Naive thymus-derived CD4-positive, alpha-beta T cell (primary cell): ENCODE data around the gene TEPSIN. TPM values are rescaled to one million over a fixed set of nuclear protein-coding genes. Genes with fewer than 3 reads are reported as not detected.
A peak's percentile ranks its signal among the peaks of the same experiment; 100 is the strongest.
"Not testable (repeated sequence)": the region's sequence is repeated elsewhere in the genome, so short reads cannot be mapped to it uniquely, and the experiment has no call there.

ENCODE experiments used
- ATAC-seq: fragments of 150-1000 bp; cut with Tn5 transposase; 2 replicates; pipeline ENCODE4 v1.10.0; 2021; ENCODE audit warnings: mild to moderate bottlenecking, moderate library complexity
- CTCF ChIA-PET: fragments of 350-600 bp; sonication (Branson Sonifier 250); formaldehyde crosslinking; loops from one replicate; lab custom pipeline; 2021; ENCODE audit warnings: antibody characterized with exemption; lab: Charles Lee
- POLR2A ChIA-PET: fragments of 350-600 bp; sonication (Branson Sonifier 250); formaldehyde crosslinking; loops from one replicate; lab custom pipeline; 2021; ENCODE audit warnings: antibody characterized with exemption, inconsistent platforms; lab: Charles Lee
- DNase-seq, 9 donors: peaks; one replicate each; pipeline versions ENCODE4 v3.0.0 to v3.0.0-alpha.2; 2020 to 2022; ENCODE audit warnings: mixed read lengths in 1 of 9
- H3K27ac ChIP-seq: one replicate; pipeline ENCODE4 v1.7.0; 2013; ENCODE audit warnings: mild to moderate bottlenecking, low read depth, low read length, moderate library complexity
- H3K27me3 ChIP-seq, 2 donors: one replicate each; pipeline ENCODE4 v1.7.0; 2013; ENCODE audit warnings: low read length in 2 of 2, mild to moderate bottlenecking in 2 of 2, moderate library complexity in 2 of 2; ENCODE audit not compliant: control insufficient read depth in 2 of 2, insufficient read depth in 2 of 2
- H3K36me3 ChIP-seq, 3 experiments: 1 replicate in 2 of 3; 2 replicates in 1 of 3; pipeline ENCODE4 v1.7.0; 2013; ENCODE audit warnings: low read length in 3 of 3, mild to moderate bottlenecking in 3 of 3, moderate library complexity in 1 of 3; ENCODE audit not compliant: insufficient read depth in 3 of 3, control insufficient read depth in 2 of 3
- H3K4me1 ChIP-seq, 2 donors: one replicate each; pipeline ENCODE4 v1.7.0; 2013; ENCODE audit warnings: low read length in 2 of 2, mild to moderate bottlenecking in 2 of 2, moderate library complexity in 1 of 2; ENCODE audit not compliant: control insufficient read depth in 2 of 2, insufficient read depth in 2 of 2
- H3K4me3 ChIP-seq: 2 replicates; pipeline ENCODE4 v1.7.0; 2013; ENCODE audit warnings: mild to moderate bottlenecking, low read length
- H3K9me3 ChIP-seq, 3 experiments: 1 replicate in 2 of 3; 2 replicates in 1 of 3; pipeline ENCODE4 v1.7.0; 2013; ENCODE audit warnings: low read length in 3 of 3; ENCODE audit not compliant: control insufficient read depth in 2 of 3
- H3K27ac Mint-ChIP-seq, 9 donors: one replicate each; pipeline ENCODE4 v1.8.0; 2020 to 2022; ENCODE audit warnings: mixed read lengths in 9 of 9, mild to moderate bottlenecking in 8 of 9, moderate library complexity in 5 of 9, inconsistent platforms in 2 of 9
- H3K27me3 Mint-ChIP-seq, 5 donors: one replicate each; pipeline ENCODE4 v1.8.0; 2021 to 2022; ENCODE audit warnings: mixed read lengths in 5 of 5, mild to moderate bottlenecking in 1 of 5
- H3K36me3 Mint-ChIP-seq, 5 donors: one replicate each; pipeline ENCODE4 v1.8.0; 2020 to 2022; ENCODE audit warnings: mixed read lengths in 5 of 5, mild to moderate bottlenecking in 3 of 5, inconsistent platforms in 1 of 5
- H3K4me1 Mint-ChIP-seq, 7 donors: one replicate each; pipeline ENCODE4 v1.8.0; 2020 to 2022; ENCODE audit warnings: mixed read lengths in 7 of 7, mild to moderate bottlenecking in 3 of 7, inconsistent platforms in 1 of 7
- H3K4me3 Mint-ChIP-seq, 10 donors: one replicate each; pipeline ENCODE4 v1.8.0; 2020 to 2022; ENCODE audit warnings: mild to moderate bottlenecking in 10 of 10, mixed read lengths in 10 of 10, moderate library complexity in 6 of 10, inconsistent platforms in 2 of 10
- H3K9me3 Mint-ChIP-seq, 11 donors: one replicate each; pipeline ENCODE4 v1.8.0; 2020 to 2022; ENCODE audit warnings: mixed read lengths in 11 of 11, mild to moderate bottlenecking in 4 of 11, inconsistent platforms in 1 of 11, moderate library complexity in 1 of 11
- intact Hi-C, 2 donors: fragments of 100-400 bp; cut with micrococcal nuclease; formaldehyde crosslinking; loops; one replicate each; pipeline ENCODE4 v1.15.1; 2023
- polyA plus RNA-seq, 2 donors: library from polyadenylated mRNA; unstranded; fragments of 300-500 nt; fragmentation: Illumina TruSeq; gene quantifications; one replicate each; pipeline ENCODE4 v1.2.3, GENCODE V29; 2021
- total RNA-seq, 6 experiments: library from RNA in 5 of 6; stranded (reverse) in 5 of 6; gene quantifications; 1 replicate in 5 of 6; 2 replicates in 1 of 6; pipeline ENCODE4 v1.2.3 and lab custom pipeline; 2021 to 2026

Gene TEPSIN
- total and polyA plus RNA-seq, 7 experiments from 2014 or later = 3.2 to 115 (median 87.9) TPM

DNA sequence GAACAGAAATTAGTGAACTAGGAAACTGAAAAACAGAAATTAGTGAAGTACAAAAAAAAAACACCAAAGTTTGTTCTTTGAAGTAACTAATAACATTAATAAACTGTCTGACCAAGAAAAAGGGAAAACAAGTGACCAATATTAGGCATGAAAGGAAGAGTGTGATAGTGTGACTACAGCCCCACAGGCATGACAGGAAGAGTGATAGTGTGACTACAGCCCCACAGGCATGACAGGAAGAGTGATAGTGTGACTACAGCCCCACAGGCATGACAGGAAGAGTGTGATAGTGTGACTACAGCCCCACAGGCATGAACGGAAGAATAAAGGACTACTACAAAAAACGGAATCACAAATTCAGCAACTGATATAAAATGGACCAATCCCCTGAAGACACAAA is 11.2 kb downstream of the TEPSIN start:
- H3K9me3 Mint-ChIP-seq, H3K27ac ChIP-seq, H3K9me3 ChIP-seq, H3K27me3 ChIP-seq, H3K27me3 Mint-ChIP-seq, ATAC-seq, H3K27ac Mint-ChIP-seq, H3K4me3 Mint-ChIP-seq, CTCF ChIA-PET, H3K4me1 ChIP-seq, POLR2A ChIA-PET, H3K4me3 ChIP-seq, DNase-seq: not testable (repeated sequence)
- H3K4me1 Mint-ChIP-seq = peaks cover 10 to 28% (median 16%) of the 10 kb centered on the region in 7 donors
- H3K36me3 Mint-ChIP-seq = peaks cover 9 to 21% (median 14%) of the 10 kb centered on the region in 5 donors
- H3K36me3 ChIP-seq = peaks cover 0 to 35% (median 4%) of the 10 kb centered on the region in 3 experiments
- intact Hi-C loops = loop anchor here in 1 of 2 donors (10.0 kb wide), 2 partner anchors 963 to 1083 kb away; partner anchors contain the start of genes EIF4A3 and RNF213

DNA sequence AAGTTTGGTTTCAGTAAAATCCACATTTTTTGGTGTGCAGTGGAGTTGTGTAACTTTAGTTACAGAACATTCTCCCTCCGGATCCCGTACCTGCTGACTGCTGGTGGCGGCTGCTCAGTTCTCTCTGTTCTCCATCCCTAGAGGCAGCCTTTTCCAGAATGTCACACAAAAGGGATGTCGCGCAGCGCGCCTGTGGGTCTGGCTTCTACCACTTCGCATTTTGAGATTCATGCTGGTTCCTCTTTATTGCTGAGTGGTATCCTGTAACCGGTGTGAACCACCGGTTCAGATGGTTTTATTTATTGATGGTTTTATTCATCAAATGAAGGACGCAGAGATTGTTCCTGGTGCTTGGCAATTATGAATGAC is 15.1 kb downstream of the TEPSIN start:
- H3K27me3 ChIP-seq = no peaks in the 10 kb centered on the region
- H3K4me1 Mint-ChIP-seq = peaks cover 13 to 24% (median 21%) of the 10 kb centered on the region in 7 donors
- peak overlapping the region; percentile 52 for H3K4me3 ChIP-seq
- peaks cover 11 to 19% of the 10 kb centered on the region in 2 donors for H3K4me1 ChIP-seq
- ATAC-seq (no peak), DNase-seq (no peak)
- peak overlapping the region; percentile 74 to 89 (median 84) for H3K4me3 Mint-ChIP-seq
- H3K27me3 Mint-ChIP-seq = peaks cover 0 to 8% (median 0%) of the 10 kb centered on the region in 5 donors
- peak overlapping the region; percentile 63 for H3K27ac ChIP-seq
- intact Hi-C loops = loop anchor here (1.0 to 10.0 kb wide), 12 partner anchors 16 to 1186 kb away; partner anchors contain the start of genes NDUFAF8 (in 2 of the 2), RNF213 (in 2 of the 2), TEPSIN (in 2 of the 2) and CCDC40 (in 1 of the 2)
- H3K9me3 ChIP-seq = no peaks in the 10 kb centered on the region
- peak overlapping the region in 8 of 9 donors; percentile 7 to 79 (median 68) for H3K27ac Mint-ChIP-seq
- no peaks in the 10 kb centered on the region for H3K9me3 Mint-ChIP-seq
- peaks cover 0 to 2% (median 0%) of the 10 kb centered on the region in 3 experiments for H3K36me3 ChIP-seq
- ChIA-PET POLR2A (no interaction called here), CTCF (no interaction called here)
- H3K36me3 Mint-ChIP-seq = peaks cover 0 to 10% (median 4%) of the 10 kb centered on the region in 5 donors

DNA sequence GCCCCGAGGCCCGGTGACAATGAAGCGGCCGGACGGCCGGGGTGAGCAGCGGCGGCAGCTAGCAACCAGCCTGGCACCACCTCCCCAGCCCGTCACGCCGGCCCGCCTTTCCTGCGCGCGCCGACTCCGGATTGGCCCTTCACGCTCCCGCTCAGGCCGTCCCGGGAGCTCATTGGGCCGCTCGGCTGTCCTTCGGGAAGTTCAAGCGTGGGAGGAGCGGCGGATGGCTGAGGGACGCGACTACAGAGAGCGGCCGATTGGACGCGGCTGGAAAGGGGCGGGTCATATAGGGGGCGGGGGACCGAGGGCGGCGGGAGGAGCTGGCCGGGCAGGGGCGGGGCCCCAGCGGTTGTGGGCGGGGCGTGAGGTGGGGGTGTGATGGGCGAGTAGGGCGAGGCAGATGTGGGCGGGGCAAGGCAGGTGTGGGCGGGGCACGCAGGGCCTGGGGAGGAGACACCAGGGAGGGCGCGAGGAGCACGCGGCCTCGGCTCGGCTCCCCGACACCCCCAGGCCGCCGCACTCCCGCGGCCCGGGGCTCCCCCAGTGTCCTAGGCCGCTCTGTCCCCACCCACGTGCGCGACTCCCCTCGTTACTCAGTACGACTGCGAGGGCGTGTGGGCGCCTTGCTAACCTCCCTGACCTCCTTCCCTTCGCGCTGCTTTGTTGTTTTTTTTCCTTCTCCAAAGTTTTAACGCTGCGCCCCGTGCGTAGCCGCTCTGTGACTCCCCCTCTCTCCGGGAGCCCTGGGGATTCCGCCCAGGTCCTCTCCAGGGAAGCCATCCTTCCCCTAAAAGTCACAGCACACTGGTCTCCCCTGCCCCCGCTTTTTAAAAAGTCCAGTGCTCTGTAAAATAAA is 15.7 kb downstream of the TEPSIN start, which contains the start of gene CEP131:
Gene CEP131, minus strand, starts transcription at position 60 of the 856 bp plus-strand sequence. CDS start 2,909 bp downstream, outside the sequence.
- H3K4me3 ChIP-seq = peak within 1 kb of the TSS; percentile 60
- Mint-ChIP-seq H3K9me3 (no peaks in the 10 kb centered on the region), H3K27me3 (peaks cover 0 to 8% (median 0%) of the 10 kb centered on the region in 5 donors), H3K27ac (peak within 1 kb of the TSS; percentile 7 to 84 (median 74)), H3K4me1 (peaks cover 13 to 24% (median 20%) of the 10 kb centered on the region in 7 donors), H3K36me3 (peaks cover 0 to 8% (median 4%) of the 10 kb centered on the region in 5 donors), H3K4me3 (peak within 1 kb of the TSS; percentile 74 to 89 (median 86))
- intact Hi-C loops = loop anchor here (1.0 to 10.0 kb wide), 12 partner anchors 16 to 1186 kb away; partner anchors contain the start of genes NDUFAF8 (in 2 of the 2), RNF213 (in 2 of the 2), TEPSIN (in 2 of the 2) and CCDC40 (in 1 of the 2)
- H3K9me3 ChIP-seq = no peaks in the 10 kb centered on the region
- ATAC-seq (peak; percentile 96), DNase-seq (peak; percentile 96 to 100 (median 98))
- H3K4me1 ChIP-seq = peaks cover 11 to 19% of the 10 kb centered on the region in 2 donors
- no peaks in the 10 kb centered on the region for H3K27me3 ChIP-seq
- peaks cover 0 to 6% (median 0%) of the 10 kb centered on the region in 3 experiments for H3K36me3 ChIP-seq
- ChIA-PET CTCF (interaction anchor here (1.0 kb wide), 1 partner anchor 200 kb away, joined by 3 read pairs; no protein-coding TSS in a partner anchor), POLR2A (interaction anchor here (0.6 to 1.3 kb wide), 6 partner anchors 12 to 954 kb away, joined by 3 to 24 read pairs (median 4); partner anchors contain the start of genes ACTG1, ARL16, HGS and NDUFAF8)
- peak within 1 kb of the TSS; percentile 68 for H3K27ac ChIP-seq

DNA sequence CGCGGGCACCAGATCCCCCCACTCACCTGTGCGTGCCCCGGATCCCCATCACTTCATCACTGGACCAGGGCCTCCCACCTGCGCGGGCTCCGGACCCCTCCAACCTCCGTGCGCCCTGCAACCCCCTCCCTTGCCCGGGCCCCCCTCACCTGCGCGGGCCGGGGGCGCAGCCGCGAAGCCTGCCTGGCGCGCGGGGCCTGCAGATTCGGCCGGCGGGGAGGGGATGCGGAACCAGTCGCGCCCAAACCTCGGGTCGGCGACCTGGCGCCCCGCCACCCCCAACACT is 16.3 kb downstream of the TEPSIN start:
- peak overlapping the region in 8 of 10 donors; percentile 74 to 87 (median 83) for H3K4me3 Mint-ChIP-seq
- H3K36me3 Mint-ChIP-seq = peaks cover 0 to 3% (median 1%) of the 10 kb centered on the region in 5 donors
- no peaks in the 10 kb centered on the region for H3K9me3 ChIP-seq
- peak overlapping the region; percentile 68 for H3K27ac ChIP-seq
- peaks cover 0 to 6% (median 0%) of the 10 kb centered on the region in 3 experiments for H3K36me3 ChIP-seq
- H3K27me3 ChIP-seq = no peaks in the 10 kb centered on the region
- H3K4me1 ChIP-seq = peaks cover 11 to 19% of the 10 kb centered on the region in 2 donors
- ChIA-PET POLR2A (interaction anchor here (0.6 to 1.3 kb wide), 6 partner anchors 12 to 953 kb away, joined by 3 to 24 read pairs (median 4); partner anchors contain the start of genes ACTG1, ARL16, HGS and NDUFAF8), CTCF (interaction anchor here (1.0 kb wide), 1 partner anchor 199 kb away, joined by 3 read pairs; no protein-coding TSS in a partner anchor)
- peak overlapping the region in 1 of 9 donors; percentile 74 for H3K27ac Mint-ChIP-seq
- H3K27me3 Mint-ChIP-seq = peaks cover 0 to 8% (median 0%) of the 10 kb centered on the region in 5 donors
- DNase-seq (no peak), ATAC-seq (no peak)
- H3K4me1 Mint-ChIP-seq = peaks cover 10 to 19% (median 15%) of the 10 kb centered on the region in 7 donors
- H3K4me3 ChIP-seq = peak overlapping the region; percentile 60
- intact Hi-C loops = loop anchor here (2.0 to 10.0 kb wide), 6 partner anchors 72 to 1185 kb away; partner anchors contain the start of genes RNF213 (in 2 of the 2), CCDC40 (in 1 of the 2), EIF4A3 (in 1 of the 2) and RPTOR (in 1 of the 2)
- no peaks in the 10 kb centered on the region for H3K9me3 Mint-ChIP-seq

DNA sequence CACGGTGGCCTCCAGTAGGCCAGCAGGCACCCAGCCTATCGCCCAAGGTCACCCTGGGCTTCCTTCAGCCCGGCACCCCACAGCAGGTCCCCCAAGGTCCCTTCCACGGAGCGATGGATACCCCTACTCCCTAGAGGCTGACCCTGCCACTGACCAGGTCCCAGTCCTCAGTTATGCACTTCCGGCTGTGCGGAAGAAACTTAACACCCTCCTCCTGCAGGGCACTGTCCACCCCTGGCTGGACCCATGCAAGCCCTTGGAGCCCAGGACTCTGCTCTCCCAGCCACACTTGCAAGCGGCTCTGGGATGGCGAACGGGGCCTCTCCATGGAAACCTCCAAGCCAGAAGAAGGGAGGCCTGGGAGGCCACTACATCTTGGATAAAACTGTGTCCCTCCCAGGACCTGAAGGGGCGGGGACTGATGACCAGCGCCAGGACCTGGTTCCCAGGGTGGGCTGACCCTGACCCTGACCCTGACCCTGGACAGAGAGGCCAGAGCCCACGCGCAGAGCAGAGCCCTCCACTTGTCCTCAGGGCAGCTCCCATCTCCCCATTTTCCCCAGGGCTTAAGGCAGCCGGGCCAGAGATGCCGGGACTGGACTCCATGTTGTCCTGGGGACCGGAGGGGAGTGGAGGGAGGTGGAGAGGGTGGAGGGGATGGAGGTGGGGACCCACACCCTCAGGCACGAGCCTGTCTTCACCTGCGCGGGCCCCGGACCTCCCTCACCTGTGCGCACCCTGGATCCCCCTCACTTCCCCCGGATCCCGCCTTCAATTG is 16.8 kb downstream of the TEPSIN start:
- no peak overlapping the region for H3K27ac Mint-ChIP-seq

More for the DNA sequence above, 16.8 kb downstream of the TEPSIN start:
- ATAC-seq = no peak
- ChIA-PET POLR2A (interaction anchor here (0.6 to 1.5 kb wide), 6 partner anchors 13 to 952 kb away, joined by 3 to 24 read pairs (median 4); partner anchors contain the start of genes ACTG1, ARL16, HGS and NDUFAF8), CTCF (no interaction called here)
- peaks cover 0 to 8% (median 0%) of the 10 kb centered on the region in 5 donors for H3K27me3 Mint-ChIP-seq
- H3K36me3 Mint-ChIP-seq = peaks cover 0 to 8% (median 2%) of the 10 kb centered on the region in 5 donors
- no peaks in the 10 kb centered on the region for H3K9me3 ChIP-seq
- peak overlapping the region; percentile 60 for H3K4me3 ChIP-seq
- H3K4me1 Mint-ChIP-seq = peaks cover 8 to 18% (median 13%) of the 10 kb centered on the region in 7 donors
- peak overlapping the region in 9 of 10 donors; percentile 55 to 87 (median 81) for H3K4me3 Mint-ChIP-seq
- H3K36me3 ChIP-seq = peaks cover 0 to 6% (median 0%) of the 10 kb centered on the region in 3 experiments
- peaks cover 11 to 19% of the 10 kb centered on the region in 2 donors for H3K4me1 ChIP-seq
- H3K27me3 ChIP-seq = no peaks in the 10 kb centered on the region
- peak overlapping the region; percentile 68 for H3K27ac ChIP-seq
- no peak for DNase-seq
- intact Hi-C loops = loop anchor here (2.0 to 10.0 kb wide), 6 partner anchors 73 to 1185 kb away; partner anchors contain the start of genes RNF213 (in 2 of the 2), CCDC40 (in 1 of the 2), EIF4A3 (in 1 of the 2) and RPTOR (in 1 of the 2)
- H3K9me3 Mint-ChIP-seq = no peaks in the 10 kb centered on the region
